OCI-M1 (cell line): ENCODE results near the gene SMIM30.
"Not testable (repeated sequence)": the region's sequence is repeated elsewhere in the genome, so short reads cannot be mapped to it uniquely, and the experiment has no call there.

Experiments
- DNase-seq: peaks from one replicate; lab custom pipeline; 2025; lab: John Stamatoyannopoulos, UW

SMIM30 gene

DNA sequence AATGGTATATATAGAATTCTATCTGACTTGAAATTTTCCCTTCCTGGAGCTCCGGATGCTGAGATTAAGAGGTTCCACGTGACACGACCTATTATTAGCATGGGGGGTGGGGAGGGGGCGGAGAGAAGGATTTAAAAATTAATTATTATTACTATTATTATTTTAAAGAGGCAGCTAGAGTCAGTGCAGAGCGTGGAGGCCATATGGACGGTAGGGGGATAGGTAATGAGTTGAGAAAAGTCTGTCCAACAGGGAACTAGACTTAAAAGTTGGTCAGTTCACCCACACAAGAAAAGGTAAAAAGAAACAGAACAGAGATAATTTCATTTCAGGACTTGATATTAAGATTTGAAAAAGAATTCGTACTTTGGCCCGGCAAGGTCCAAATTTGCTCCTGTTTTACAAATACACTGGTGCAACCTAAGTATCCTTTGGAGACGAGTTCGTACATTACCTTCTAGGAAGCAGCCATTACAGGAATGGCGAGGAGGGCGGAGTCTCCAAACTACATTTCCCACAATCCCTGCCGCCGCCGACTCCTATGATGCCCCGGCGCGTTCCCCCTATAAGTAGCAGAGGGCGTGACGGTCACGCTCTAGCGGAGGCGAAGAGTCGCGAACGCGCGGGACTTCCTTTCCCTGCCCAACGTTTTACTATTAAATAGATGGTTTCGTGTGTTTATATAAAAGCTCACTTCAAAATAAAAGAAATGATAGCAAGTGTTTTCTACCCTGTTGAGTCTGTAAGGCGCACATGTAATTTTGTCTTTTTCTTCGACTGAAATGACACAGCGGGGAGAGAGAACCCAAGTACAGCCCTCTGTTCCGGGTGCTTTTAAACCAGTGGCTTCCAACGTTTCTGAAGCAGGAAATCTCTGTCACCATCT, at the start of gene SMIM30:
Gene SMIM30 (minus strand): TSS at position 481 of the 886 bp plus-strand sequence. CDS start 976 bp downstream, outside the sequence.
- peak; percentile 93 for DNase-seq

GRCh38 chr7:113166176-113166575, 47.8 kb upstream of the SMIM30 start:
- not testable (repeated sequence) for DNase-seq

DNA sequence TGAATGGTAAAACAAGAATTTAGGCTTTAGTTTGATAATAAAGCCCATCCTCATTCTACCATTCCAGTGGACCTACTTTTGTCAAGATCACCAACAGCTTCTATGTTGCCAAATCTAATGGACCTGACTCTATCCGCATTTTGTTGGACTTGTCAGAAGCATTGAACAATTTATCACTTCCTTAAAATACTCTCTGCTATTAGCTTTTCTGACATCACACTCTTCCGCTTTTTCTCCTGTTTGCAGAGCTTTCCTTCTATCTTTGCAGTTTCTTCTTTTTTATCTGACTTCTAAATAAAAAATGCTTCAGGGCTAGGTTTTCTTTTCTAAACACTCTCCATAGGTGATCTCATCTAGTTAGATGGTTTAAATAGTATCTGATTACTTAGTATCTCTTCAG, 42.7 kb upstream of the SMIM30 start:
- DNase-seq, result no peak

GRCh38 chr7:113159746-113160339, 41.5 kb upstream of the SMIM30 start:
- peak; percentile 51 for DNase-seq

DNA sequence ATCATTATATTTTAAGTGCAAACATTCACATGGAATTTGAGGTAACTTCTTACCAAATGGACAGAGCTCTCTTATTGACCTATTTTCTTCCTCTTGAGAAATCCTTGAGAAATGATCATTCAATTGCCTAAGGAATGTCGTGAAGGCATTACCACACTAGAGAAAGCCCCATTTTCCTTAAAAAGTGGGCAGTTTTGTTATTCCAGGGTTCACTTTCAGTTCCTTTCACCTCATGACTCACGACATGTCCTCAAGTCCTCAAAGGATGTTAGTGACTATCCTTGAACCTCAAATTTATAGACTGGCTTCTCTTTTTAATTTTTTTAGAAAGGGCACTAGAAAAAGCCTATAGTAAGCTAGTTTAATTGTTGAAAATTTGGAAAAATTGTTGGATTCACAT, 40.4 kb upstream of the SMIM30 start:
- no peak for DNase-seq

DNA sequence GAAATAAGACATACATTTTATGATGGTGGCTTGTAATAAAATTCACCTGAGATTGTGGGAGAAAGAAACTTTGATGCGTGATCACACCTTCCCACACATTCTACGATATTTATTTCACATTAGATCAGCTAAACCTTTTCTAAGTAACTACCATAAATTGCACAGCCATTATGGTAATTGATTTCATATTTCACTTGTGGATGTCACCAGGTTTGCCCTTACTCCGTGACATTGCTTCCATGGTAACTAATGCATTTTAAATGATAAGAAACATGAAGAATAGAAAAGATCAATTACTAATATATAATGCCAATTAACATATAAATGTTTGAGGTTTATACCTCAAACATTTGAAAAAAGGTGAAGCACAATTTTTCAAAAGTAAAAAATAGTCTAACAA, 35.8 kb upstream of the SMIM30 start:
- no peak for DNase-seq

GRCh38 chr7:113144817-113145216, 26.5 kb upstream of the SMIM30 start:
- peak; percentile 12 for DNase-seq

DNA sequence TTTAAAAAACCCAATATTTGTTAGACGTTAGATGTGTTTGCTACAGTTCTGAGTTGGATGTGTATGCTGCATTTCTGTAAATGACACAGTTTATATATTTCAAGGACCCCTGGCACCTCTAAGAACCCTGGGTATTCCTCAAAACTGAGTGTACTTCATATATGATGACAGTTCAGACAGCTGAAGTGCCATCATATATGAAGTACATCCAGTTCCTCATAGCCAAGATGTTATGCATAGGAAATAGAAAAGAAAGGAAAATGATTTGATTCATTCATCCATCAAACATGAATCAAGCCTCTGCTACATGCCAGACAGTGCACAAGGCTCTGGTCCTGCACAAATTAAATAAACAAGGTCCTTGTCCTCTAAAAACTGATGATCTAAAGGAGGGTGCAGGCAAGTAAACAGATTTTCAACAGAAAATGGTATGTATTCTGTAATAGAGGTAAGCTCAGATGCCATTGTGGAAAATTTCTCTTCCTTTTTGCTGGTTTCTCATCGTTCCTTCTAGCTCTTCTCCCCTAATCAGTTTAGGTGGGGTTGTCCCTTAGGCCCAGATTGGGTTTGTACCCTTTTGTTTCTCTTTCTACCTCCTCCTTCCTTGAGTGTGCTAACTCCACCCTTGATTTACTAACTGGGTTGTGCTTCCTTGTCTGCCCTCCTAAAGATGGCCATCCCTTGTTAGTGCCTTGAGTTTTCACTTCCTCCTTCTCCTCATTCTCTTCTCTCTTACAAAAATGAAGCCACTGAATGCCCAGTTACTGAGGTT, 25.3 kb upstream of the SMIM30 start:
- DNase-seq, result peak; percentile 43

GRCh38 chr7:113142385-113143119, 24.2 kb upstream of the SMIM30 start:
- DNase-seq, result peak; percentile 95

GRCh38 chr7:113141803-113142202, 23.4 kb upstream of the SMIM30 start:
- DNase-seq, result peak; percentile 69

- no peak for DNase-seq
Observed at GRCh38 chr7:113140956-113141355, 22.6 kb upstream of the SMIM30 start.

GRCh38 chr7:113137241-113137640, 18.9 kb upstream of the SMIM30 start:
- DNase-seq, result no peak

DNA sequence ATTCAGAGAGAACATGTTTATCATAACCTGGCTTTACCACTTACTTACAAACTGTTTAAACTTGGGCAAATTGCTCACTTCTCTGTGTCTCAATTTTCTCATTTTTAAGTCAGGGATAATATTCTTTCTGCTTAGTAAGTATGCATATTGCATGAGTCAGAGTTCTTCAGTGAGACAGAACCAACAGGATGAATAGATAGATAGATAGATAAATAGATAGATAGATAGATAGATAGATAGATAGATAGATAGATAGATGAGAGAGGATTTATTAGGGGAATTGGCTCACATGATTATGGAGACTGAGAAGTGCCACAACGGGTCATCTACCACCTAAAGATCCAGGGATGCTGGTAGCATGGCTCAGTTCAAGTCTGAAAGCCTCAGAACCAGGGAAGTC, 15.7 kb upstream of the SMIM30 start:
- DNase-seq, result no peak

DNA sequence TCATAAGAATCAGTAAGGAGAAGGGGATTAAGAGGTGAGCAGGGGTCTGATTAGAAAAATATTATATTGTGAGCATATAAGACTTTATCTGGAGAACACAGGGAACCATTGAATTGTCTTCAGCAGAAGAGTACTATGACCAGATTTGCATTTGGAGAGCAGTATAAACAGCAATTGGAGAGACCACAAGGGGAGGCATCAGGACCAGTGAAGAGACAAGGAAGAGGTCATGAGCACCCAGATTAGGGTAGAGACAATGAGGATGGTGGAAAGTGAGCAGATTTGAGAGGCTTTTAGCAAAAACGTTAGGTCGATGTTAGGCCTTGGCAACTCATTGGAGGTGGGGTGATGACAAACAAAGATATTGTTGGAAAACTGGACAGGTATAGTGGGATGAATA, 13.0 kb upstream of the SMIM30 start:
- DNase-seq, result no peak

DNA sequence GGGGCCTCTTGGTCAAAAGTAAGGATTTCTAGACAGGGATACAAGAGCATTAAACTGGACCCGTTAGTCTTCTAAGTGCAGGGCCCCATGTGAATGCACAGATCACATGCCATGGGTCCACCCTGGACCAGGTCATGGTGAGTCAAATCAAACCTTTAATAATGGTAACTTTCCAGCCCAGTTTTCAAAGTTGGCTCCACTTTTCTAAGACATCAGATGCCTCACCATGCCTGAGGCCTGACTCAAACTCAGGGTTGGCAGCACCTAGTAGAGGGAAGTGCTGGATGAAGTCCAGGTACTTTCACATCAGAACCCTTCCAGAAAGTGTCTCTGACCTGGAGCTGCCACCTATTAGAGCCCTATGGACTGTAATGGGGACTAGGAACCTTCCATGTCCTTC, 9.7 kb upstream of the SMIM30 start:
- DNase-seq, result no peak

DNA sequence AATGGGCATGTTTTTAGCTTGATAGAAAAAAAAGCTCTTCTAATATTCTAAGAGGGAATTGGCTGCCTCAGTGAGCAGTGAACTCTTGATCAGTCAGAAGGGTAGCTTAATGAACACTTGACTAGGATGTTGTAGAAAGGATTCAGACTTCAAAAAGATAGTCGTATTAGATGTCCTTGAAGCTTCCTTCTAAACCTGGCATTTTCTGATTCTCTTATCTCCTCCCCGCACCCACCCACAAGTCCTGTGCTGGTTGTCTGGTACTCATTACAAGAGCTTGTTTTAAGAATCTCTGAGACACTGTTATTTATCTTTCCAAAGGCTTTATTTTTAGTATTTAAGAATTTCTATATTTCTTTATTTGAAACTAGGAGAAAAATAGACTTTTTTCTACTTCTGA, 7.4 kb upstream of the SMIM30 start:
- peak; percentile 75 for DNase-seq

DNA sequence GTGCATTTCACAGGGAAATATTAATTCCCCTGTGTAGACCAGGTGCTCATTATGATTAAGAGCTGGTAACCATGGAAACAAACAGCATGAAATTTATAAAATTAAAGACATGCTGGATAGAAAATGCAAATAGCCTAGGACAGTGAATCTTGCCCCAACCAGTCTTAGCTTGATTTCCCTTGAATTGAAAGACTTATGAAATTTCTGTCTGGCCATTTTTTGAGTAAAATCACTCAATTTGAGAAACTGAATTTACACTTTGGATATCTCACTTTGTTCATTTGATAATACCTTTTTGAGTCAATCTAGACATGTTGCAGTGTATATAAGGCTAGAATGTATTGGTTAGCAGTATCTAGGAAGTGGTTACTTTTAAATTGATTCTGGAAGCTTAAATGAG, 4.4 kb upstream of the SMIM30 start:
- peak; percentile 41 for DNase-seq

DNA sequence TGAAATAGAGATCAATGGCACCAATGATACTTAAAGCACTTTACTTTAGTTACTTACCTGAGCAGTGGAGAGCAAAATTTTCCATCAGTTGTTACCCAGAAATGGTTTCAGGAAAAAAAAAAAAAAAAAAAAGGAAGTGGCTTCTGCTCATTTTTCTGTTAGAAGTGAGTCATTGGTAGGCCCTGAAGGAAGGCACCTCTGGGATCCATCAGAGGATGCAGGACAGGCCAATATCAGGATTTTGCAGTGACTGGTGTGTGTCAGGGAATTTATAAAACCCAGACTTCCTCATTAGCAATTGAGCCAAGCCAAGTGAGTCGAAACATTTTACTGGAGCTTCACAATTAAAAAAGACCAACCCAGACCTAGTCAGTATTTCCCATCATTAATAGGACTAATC, 2.3 kb upstream of the SMIM30 start:
- DNase-seq, result peak; percentile 70

GRCh38 chr7:113119429-113119828, 1.1 kb upstream of the SMIM30 start:
- DNase-seq, result no peak

DNA sequence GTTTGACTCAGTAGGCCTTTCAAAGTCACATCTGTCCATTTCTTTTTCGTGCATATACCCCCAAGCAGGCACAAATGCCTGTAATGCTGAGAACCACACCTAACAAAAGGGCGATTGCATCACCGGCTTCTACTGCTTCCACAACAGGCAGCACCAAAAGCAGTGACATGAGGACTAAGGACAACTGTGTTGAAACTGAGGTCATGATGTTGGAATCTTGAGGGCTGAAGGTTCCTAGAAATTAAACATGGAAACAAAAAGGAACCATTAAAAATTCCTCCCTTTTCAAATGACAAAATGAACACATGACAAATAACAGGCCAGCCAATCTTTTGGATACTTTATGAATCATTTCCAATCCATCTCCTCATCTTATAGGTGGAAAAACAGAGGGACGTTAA, 980 bp downstream of the SMIM30 start:
- DNase-seq, result peak; percentile 52

GRCh38 chr7:113113912-113114311, 4.4 kb downstream of the SMIM30 start:
- DNase-seq, result peak; percentile 31

DNA sequence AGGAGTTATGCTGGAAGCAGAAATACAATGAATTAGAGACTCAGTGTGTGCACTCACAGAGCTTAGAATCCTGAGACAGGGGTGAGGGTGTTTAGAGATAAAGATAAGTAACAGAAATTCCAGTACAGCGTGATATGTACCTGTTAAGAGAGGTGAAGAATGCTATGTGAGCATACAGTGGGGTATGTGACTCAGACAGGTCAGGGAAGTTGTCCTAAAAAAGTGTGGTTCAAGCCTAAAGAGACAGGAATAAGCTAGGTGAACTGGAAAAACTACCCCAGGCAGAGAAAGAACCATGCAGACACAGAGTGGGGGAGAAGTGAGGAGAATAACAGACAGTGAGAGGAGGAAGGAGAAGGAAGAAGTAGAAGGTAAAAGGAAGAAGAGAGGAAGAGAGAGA, 8.6 kb downstream of the SMIM30 start:
- no peak for DNase-seq
